ENCODE results near the gene HTRA2. TPM values are rescaled to one million over a fixed set of nuclear protein-coding genes. Genes with fewer than 3 reads are reported as not detected.

HTRA2 gene
- total and polyA plus RNA-seq, 9 of the 15 experiments (the other 6 are each of a cell fraction or from before 2014, with no cell fraction given), result 54.2 to 71.2 (median 65.8) TPM

DNA sequence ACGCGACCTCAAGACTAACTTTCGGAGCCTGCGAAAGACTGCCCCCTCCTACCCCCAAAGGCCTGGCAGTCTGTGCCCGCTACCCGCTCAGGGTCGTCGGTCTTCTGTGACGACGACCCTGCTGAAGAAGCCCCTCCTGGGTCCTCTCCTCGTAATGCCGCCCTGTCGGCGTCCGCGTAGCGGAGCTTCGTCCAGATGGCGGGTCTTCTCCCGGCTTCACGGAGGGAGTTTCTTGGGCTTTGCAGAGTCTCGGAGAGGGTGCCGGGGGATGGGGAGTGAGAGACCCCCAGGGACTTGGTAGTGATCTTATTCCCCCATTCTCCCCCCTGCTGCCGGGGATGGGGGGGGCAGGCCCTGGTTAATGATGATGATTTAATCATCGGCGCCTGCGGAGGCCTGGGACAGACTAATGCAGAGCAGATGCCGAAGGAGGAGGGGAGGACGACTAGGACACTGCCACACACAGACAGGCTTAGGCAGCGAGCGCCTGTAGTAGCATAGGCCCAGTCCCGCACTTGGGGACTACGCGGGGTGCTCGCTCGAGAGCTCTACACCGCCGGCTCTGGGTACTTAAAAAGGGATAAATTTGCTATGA lies 21.7 kb upstream of the HTRA2 start (continued):
- TF ChIP-seq, protein P1, sequence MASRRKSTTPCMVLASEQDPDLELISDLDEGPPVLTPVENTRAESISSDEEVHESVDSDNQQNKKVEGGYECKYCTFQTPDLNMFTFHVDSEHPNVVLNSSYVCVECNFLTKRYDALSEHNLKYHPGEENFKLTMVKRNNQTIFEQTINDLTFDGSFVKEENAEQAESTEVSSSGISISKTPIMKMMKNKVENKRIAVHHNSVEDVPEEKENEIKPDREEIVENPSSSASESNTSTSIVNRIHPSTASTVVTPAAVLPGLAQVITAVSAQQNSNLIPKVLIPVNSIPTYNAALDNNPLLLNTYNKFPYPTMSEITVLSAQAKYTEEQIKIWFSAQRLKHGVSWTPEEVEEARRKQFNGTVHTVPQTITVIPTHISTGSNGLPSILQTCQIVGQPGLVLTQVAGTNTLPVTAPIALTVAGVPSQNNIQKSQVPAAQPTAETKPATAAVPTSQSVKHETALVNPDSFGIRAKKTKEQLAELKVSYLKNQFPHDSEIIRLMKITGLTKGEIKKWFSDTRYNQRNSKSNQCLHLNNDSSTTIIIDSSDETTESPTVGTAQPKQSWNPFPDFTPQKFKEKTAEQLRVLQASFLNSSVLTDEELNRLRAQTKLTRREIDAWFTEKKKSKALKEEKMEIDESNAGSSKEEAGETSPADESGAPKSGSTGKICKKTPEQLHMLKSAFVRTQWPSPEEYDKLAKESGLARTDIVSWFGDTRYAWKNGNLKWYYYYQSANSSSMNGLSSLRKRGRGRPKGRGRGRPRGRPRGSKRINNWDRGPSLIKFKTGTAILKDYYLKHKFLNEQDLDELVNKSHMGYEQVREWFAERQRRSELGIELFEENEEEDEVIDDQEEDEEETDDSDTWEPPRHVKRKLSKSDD (conservative IDR thresholded peaks at IDR 0.05; ENCODE audit: low read length), result no peak
- TF ChIP-seq ZNF77 (CRISPR knock-in tag; IDR thresholded peaks at IDR 0.05), result no peak
- no peak for TF ChIP-seq NR4A1 (CRISPR knock-in tag; IDR thresholded peaks at IDR 0.05)
- TF ChIP-seq NR4A1 (tag; IDR thresholded peaks at IDR 0.05), result no peak
- peak; percentile 38; the same call in 1 of the 2 replicates for TF ChIP-seq ARID1B (IDR thresholded peaks at IDR 0.05)
- no peak for TF ChIP-seq ZMIZ1 (IDR thresholded peaks at IDR 0.05; ENCODE audit: low read depth in 2 of 2, low read length in 2 of 2)
- no peak for TF ChIP-seq PTRF (tag; IDR thresholded peaks at IDR 0.05)
- TF ChIP-seq, protein P2, sequence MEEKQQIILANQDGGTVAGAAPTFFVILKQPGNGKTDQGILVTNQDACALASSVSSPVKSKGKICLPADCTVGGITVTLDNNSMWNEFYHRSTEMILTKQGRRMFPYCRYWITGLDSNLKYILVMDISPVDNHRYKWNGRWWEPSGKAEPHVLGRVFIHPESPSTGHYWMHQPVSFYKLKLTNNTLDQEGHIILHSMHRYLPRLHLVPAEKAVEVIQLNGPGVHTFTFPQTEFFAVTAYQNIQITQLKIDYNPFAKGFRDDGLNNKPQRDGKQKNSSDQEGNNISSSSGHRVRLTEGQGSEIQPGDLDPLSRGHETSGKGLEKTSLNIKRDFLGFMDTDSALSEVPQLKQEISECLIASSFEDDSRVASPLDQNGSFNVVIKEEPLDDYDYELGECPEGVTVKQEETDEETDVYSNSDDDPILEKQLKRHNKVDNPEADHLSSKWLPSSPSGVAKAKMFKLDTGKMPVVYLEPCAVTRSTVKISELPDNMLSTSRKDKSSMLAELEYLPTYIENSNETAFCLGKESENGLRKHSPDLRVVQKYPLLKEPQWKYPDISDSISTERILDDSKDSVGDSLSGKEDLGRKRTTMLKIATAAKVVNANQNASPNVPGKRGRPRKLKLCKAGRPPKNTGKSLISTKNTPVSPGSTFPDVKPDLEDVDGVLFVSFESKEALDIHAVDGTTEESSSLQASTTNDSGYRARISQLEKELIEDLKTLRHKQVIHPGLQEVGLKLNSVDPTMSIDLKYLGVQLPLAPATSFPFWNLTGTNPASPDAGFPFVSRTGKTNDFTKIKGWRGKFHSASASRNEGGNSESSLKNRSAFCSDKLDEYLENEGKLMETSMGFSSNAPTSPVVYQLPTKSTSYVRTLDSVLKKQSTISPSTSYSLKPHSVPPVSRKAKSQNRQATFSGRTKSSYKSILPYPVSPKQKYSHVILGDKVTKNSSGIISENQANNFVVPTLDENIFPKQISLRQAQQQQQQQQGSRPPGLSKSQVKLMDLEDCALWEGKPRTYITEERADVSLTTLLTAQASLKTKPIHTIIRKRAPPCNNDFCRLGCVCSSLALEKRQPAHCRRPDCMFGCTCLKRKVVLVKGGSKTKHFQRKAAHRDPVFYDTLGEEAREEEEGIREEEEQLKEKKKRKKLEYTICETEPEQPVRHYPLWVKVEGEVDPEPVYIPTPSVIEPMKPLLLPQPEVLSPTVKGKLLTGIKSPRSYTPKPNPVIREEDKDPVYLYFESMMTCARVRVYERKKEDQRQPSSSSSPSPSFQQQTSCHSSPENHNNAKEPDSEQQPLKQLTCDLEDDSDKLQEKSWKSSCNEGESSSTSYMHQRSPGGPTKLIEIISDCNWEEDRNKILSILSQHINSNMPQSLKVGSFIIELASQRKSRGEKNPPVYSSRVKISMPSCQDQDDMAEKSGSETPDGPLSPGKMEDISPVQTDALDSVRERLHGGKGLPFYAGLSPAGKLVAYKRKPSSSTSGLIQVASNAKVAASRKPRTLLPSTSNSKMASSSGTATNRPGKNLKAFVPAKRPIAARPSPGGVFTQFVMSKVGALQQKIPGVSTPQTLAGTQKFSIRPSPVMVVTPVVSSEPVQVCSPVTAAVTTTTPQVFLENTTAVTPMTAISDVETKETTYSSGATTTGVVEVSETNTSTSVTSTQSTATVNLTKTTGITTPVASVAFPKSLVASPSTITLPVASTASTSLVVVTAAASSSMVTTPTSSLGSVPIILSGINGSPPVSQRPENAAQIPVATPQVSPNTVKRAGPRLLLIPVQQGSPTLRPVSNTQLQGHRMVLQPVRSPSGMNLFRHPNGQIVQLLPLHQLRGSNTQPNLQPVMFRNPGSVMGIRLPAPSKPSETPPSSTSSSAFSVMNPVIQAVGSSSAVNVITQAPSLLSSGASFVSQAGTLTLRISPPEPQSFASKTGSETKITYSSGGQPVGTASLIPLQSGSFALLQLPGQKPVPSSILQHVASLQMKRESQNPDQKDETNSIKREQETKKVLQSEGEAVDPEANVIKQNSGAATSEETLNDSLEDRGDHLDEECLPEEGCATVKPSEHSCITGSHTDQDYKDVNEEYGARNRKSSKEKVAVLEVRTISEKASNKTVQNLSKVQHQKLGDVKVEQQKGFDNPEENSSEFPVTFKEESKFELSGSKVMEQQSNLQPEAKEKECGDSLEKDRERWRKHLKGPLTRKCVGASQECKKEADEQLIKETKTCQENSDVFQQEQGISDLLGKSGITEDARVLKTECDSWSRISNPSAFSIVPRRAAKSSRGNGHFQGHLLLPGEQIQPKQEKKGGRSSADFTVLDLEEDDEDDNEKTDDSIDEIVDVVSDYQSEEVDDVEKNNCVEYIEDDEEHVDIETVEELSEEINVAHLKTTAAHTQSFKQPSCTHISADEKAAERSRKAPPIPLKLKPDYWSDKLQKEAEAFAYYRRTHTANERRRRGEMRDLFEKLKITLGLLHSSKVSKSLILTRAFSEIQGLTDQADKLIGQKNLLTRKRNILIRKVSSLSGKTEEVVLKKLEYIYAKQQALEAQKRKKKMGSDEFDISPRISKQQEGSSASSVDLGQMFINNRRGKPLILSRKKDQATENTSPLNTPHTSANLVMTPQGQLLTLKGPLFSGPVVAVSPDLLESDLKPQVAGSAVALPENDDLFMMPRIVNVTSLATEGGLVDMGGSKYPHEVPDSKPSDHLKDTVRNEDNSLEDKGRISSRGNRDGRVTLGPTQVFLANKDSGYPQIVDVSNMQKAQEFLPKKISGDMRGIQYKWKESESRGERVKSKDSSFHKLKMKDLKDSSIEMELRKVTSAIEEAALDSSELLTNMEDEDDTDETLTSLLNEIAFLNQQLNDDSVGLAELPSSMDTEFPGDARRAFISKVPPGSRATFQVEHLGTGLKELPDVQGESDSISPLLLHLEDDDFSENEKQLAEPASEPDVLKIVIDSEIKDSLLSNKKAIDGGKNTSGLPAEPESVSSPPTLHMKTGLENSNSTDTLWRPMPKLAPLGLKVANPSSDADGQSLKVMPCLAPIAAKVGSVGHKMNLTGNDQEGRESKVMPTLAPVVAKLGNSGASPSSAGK (IDR thresholded peaks at IDR 0.05), result 0 out of 2 replicates have a peak, but pooled peaks have one; percentile 31
- peak; percentile 55 for TF ChIP-seq ZNF644 (tag; IDR thresholded peaks at IDR 0.05; ENCODE audit: low read depth)
- no peak for TF ChIP-seq NELFE (IDR thresholded peaks at IDR 0.05; ENCODE audit: insufficient read depth, insufficient read length)

Data from K562 (cell line).